Middle frontal gyrus (tissue), 1 donor: ENCODE results near the gene CCDC186.
"Not testable (repeated sequence)": the region's sequence is repeated elsewhere in the genome, so short reads cannot be mapped to it uniquely, and the experiment has no call there.

ENCODE experiments used
- DNase-seq: peaks from one replicate; pipeline ENCODE4 v3.0.0-alpha.2; 2015; ENCODE audit warnings: low spot score; ENCODE audit errors: extremely low spot score

Gene CCDC186

DNA sequence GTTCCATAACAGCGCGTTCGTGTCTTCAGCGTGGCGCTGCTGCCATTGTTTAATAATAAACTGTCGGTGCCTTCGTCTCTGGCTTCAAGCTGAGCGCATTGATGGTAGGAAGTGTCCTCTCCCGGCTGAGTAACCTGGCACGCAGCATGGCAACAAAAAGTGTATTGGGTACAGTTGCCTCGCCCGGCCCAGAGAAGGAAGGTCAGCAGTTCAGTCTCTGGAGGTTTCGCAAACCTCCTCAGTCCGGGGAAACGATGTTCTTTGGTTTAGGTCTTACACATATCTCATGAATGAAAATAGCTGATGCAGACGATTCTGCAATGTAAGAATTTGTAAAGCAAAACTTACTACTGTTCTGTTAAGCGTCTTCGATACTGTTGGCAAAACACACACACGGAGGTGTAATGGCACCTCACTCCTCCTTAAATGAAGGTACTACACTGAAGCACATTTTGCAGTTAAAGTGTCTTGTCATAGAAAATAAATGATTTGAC lies 739 bp upstream of the CCDC186 start:
- DNase-seq, result no peak

DNA sequence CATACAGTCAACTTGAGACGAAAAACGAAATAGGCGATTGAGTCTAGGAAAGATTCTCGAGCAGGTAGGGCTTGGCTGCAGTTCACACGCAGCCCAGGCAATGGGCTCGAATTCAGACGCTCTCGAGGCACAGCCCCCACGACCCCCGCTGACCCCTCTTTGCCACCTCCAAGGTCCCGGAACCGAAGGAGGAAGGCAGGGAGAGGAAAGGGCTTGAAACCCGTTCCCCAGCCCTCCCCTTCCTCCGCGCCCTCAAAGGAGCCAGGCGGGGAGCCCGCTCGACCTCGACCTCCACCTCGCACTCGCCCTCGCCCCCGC lies 441 bp downstream of the CCDC186 start:
- DNase-seq, result no peak

DNA sequence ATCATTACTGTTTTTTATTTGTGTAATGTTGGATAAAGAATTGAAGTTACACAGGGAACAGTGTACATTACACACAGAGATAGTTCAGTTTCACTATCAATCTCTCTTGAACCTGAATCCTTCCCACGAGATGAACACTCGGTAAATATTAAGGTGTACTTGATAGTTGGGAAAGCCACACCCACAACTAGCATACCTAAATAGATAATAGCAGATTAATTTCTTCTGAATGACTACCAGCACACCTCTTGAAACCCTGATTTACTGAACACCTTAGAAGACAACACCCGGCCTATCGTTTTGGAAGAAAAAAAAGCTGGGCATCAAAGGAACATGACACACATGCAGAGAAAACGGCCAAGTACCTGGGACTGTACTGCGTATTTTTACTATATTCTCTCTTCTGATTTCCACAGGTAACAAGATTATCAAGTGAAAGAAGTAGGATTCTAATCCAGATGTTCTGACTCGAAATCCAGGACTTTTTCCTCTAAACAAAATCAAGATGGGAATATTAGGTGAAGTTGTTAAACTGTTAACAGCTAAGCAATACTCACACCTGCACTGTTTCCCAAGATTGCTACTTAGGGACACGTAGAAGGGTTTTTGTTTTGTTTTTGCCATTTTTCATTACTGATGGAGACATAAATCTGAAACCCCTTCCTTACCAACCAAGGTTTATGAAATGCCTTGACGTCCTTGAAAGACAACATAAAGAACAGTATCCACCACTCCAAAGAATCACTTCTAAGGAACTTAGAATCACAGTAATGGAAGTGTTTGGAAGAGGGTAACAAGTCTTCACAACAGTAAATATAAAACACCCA lies 1.0 kb downstream of the CCDC186 start:
- DNase-seq, result no peak

DNA sequence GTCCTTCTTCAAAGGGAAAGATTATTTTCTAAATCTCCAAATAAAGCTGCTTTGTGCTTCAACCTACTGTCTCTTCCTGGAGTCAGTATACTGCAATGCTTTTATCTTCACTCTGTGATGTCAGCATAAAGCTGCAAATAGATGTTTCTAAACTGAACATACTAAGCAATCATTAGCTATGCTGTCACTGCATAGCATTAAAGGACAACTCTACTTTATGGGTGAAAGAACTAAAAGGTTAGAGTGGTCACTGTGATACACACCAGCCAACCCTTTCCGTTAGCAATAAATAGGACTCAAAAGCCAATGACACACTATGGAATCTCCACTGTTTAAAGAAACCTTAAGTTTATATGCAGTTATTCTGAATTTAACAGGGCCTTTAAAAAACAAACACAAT lies 1.8 kb downstream of the CCDC186 start:
- no peak for DNase-seq

DNA sequence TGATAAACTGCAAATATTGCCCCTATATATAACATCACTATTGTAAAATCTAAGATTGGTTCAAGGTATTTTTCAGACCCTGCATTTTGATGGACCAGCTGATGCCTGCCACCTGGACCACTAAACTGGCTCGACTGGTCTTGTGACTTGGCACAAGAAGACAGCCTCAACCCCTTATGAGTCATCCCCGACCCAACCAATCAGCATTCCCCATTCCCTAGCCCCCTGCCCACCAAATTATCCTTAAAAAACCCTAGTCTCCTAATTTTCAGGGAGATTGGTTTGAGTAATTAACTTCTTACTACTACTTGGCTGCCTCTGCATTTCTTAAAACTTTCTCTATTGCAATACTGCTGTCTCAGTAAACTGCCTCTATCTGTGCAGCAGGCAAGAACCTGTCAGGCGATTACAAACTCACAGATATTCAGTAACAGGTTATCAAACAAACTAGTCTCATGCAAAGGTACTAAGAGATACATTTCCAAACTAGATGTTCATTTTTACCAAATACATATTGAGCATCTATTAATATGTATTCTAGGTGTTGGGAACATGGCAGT lies 5.5 kb downstream of the CCDC186 start:
- no peak for DNase-seq

DNA sequence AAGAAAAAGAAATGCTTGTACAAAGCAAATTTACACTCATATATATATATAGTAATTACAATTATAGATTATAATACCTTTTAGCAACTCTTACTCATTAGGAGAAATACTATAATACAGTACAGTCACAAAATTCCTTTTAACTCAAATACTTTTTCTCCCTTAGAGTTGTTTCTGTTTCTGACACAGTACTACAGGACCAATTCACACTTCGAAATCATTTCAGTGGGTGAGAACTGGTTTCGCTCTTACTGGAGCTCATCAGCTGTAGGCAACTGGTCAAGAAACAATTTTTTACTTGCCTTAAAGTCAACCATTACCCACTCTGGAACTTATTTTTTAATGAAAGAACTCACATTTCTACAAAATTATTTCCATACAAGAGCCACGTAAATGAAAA lies 6.0 kb downstream of the CCDC186 start:
- DNase-seq, result no peak

DNA sequence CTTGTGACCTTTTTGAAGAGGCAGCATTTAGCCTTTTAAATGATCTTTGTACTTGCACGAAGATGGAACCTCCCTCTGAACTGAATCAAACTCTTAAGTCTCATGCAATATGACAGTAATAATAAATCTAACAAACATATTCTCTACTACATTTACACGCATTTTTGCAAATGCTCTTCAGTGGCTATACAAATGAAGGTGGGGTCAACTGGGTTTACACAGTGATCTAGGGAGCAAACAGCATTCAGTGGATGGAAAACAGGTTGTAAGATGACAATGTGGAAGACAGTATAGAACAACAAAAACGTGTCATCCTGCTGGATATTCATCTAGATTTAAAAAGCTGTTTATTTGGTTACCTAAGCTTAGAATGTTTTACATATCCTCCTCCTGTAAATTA lies 7.5 kb downstream of the CCDC186 start:
- no peak for DNase-seq

DNA sequence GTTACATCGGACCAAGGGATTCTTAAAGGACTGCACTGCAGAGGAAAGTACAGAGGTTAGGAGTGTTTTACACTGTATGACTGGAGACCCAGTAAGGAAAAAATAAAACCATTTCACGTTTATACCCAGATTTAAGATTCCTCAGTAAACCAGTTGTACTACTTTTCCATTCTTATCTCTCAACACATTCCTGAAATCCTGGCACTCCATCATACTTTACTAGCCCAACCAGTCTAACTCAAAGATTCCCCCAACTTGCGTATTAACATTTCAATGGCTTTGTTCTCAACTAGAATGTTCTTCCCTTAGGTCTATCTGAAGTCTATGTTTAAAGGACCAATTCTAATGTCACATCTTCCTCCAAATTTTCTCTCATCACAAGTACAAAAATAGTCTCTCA lies 8.0 kb downstream of the CCDC186 start:
- no peak for DNase-seq

DNA sequence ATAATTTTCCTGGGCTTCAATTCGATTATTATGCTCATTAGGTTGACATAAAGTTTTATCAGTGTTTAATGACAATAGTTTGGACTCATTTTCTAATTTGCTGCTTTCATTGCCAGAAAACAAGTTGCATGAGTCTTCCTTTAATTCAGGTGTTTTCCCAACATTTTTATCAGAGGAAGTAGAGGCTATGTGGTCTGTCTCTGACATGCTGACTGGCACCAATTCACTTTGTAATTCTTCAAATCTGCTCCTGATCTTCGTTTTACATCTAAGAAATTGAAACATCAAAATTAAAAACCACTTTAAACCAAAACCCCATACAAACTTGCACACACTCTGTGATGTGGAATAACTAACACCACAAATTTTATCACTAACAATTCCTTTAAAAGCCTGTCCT lies 10.9 kb downstream of the CCDC186 start:
- no peak for DNase-seq

DNA sequence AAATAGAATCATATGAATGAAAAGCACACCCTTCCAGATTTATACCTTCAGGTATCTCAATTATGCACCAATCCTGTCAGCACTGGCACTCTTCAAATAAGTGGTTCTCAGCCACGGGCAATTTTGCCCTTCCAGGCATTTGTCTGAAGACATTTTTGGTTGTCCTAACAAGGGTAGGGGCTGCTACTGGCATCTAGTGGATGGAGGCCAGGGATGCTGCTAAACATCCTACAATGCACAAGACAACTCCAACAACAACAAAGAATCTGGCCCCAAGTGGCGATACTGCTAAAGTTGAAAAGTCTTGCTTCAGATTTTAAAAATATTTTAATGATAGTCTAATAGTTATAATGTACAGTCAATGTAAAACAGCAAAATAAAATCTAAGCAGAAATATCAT lies 16.1 kb downstream of the CCDC186 start:
- no peak for DNase-seq

DNA sequence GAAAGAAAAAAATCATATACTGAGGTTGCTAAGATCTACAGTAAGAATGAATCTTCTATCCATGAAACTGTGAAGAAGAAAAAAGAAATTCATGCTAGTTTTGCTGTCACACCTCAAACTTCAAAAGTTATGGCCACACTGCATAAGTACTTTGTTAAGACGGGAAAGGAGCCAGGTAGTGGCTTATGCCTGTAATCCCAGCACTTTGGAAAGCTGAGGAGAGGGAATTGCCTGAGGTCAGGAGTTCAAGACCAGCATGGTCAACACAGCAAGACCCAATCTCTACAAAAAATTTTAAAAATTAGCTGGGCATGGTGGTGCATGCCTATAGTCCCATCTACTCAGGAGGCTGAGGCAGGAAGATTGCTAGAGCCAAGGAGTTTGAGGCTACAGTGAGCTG lies 22.1 kb downstream of the CCDC186 start:
- DNase-seq, result no peak

DNA sequence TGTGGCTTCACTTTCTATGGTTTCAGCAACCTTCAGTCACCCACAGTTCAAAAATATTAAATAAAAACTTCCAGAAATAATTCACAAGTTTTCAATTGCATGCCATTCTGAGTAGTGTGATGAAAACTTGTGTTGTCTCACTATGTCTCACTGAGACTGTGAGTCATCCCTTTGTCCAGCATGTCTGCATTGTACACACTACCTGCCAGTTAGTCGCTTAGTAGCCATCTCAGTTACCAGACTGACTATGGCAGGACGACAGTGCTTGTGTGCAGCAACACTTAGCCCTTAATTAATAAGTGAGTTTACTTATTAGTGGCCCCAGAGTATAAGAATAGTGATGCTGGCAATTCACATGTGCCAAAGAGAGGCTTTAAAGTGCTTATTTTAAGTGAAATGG lies 22.5 kb downstream of the CCDC186 start:
- no peak for DNase-seq

DNA sequence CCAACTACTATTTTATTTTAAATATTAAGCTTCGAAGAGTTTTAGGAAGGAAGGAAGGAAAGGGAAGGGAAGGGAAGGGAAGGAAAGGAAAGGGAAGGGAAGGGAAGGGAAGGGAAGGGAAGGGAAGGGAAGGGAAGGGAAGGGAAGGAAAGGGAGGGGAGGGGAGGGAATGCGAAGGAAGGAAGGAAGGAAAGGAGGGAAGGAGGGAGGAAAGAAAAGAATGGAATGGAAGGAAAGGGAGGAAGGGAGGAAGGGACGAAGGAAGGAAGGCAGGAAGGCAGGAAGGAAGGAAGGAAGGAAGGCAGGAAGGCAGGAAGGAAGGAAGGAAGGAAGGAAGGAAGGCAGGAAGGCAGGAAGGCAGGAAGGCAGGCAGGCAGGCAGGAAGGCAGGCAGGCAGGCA lies 24.5 kb downstream of the CCDC186 start:
- not testable (repeated sequence) for DNase-seq

DNA sequence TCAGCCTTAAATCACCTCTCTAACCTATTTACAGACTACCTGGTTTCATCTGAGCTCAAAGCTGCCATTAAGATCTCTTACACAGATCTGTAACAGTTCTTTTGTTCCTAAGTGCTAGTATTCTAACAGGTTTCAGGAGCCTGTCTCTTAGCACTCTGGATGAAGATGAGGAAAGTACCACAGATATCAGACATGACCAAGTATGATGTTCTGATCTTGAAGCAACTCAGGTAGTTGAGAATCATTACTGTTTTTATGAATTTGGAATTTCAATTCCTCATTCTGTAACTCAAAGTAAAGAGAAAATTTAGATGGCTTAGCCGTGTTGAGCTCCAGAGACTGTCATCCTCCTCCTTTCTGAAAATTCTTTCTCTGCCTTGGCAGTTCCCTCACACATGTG lies 30.8 kb downstream of the CCDC186 start:
- no peak for DNase-seq

DNA sequence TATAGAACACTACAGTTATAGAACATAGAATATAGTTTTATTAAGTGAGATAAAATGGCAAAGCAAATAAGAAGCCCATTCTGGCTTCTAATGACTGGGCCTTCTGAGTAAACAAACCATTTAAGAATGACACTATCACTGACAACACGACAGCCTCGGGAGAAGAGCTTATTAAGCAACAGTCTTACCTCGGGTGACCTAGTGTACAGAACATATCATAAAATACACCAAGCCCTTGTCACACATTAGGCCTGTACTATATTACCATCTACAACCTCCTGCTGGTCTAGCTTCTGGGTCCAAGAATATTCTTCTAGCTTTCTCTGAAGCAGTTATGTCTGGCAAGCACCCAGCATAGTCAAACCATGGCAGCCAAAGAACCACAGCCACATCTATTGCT lies 32.0 kb downstream of the CCDC186 start:
- no peak for DNase-seq

DNA sequence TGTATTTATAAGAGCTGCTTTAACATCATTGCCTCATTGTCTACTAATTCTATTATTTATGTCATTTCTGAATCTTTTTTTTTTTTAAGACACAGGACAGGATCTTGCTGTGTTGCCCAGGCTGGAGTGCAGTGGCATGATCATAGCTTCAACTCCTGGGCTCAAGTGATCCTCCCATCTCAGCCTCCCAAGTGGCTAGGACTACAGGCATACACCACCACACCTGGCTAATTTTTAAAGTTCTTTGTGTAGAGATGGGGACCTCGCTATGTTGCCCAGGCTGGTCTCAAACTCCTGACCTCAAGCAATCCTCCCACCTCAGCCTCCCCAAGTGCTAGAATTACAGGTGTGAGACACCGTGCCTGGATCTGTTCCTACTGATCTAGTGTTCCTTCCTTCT lies 33.2 kb downstream of the CCDC186 start:
- DNase-seq, result not testable (repeated sequence)

DNA sequence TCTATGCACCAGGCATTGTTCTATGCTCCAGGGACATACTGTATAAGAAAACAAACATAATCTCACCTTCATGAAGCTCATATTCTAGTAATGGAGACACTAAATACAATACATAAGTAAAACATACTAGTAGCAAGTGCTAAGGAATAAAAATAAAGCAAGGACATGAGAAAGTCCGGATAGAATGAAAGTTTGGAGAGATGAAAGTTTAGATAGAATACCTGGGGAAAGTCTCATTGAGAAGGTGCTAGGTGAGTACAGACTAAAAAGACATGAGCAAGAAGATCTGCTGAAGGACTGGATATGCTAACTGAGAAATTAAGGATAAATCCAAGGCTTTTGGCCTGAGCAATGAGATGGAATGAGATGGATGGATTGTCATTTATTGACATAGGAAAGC lies 34.0 kb downstream of the CCDC186 start:
- no peak for DNase-seq

DNA sequence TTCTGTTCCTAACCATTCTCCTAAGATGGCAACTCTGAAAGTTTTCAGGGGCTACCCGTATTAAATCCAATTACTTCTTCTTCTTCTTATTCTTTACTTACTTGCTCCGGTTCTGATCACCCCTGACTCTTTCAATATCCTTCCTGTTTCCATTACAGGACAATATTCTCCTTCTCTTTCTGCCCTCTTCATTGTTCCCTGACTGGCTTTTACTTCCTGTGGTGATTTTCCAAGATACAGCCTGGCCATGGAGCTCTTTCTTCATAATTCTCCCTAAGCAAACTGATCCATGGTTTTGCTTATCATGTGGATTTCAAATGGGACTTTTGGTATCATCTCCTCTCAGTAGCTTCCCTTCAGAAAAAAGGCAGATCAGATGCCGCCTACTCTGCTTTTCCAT lies 35.4 kb downstream of the CCDC186 start:
- DNase-seq, result no peak

DNA sequence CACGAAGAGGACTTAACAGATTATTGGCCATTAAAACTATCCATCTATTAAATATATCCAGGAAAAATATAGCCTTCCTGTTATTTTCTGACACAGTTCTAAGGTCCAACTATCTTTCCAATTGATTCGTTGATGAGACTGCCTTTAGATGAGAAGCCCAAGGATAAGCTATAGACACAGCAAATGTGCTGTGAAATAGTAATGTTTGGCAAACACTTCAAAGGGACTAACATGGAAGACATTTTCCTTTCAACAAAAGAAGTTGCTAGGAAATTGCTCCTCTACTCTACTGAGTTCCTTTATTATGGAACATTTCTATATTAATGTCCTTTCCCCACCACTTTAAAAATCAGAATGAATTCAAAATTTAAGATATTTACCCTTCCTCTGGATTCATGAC lies 38.5 kb downstream of the CCDC186 start:
- DNase-seq, result no peak

DNA sequence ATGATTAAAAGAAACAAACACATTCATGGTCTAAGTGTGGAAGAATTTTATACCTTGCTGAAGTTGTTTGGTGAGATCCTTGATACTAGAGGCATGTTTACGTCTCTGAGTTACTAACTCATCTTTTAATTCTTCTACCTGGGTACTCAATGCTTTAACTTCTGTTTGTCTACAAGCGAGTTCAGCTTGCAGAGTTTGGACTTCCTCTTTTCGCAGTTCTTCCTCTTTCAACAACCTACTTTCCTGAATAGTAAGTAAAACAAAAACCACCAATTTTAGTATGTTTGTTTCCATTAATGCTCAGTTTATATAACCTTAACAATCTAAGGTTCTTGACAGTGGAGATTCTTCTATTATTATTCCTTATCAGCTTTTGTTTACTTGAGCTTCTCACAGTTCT lies 42.9 kb downstream of the CCDC186 start:
- DNase-seq, result no peak

DNA sequence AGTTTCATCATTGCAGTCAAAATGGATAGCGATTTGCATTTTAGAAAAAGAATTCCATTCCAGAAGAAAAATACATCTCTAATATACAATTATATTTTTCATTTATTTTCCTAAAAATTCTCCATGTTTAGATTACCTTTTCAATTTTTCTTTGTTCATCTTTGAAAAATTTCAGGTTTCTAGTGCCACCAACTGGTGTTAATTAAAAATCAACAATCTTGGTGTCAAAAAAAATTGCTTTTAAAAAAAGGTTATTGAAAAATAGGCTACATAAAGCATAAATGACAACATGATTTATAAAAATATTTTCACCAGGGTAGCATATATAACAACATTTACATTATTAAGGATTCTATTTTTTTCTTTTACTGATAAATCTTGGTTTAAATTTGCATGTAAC lies 53.0 kb downstream of the CCDC186 start:
- no peak for DNase-seq

DNA sequence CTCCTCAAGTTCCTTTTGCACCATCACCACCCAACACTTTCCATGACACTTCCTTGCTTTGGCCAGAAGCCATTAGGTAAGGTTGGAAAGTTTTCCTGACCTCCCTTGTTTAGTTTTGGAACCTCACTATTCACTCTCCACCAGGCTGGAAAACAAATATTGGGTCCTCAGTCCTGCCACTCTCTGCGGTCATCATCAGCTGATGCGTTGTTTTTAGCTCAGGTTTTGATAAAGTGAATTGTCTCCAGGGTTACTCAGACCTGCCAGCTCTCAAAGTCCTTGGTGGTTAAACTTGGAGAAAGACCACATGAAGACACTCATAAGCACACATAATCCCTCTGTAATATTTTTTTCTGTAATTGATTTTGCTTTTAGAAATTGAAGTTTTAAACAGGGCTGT lies 55.5 kb downstream of the CCDC186 start:
- no peak for DNase-seq

DNA sequence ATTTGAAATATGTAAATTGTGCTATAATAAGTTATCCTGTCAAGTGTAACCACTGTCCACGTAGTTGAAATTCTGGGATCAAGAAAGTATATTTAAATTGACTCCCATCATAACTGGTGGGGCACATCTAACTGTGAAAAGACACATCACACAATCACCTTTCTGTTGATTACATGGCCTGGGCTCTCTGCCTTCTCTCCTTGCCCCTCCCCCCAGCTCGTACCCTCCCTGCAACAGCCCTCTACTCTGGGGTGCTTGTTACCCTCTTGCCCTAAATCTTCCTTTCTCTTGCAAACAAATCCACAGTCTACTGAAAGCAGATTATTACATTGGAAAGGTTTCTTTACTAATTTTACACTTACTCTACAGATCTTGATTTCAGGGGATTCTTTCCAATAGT lies 56.3 kb downstream of the CCDC186 start:
- DNase-seq, result no peak
